GM21515 (cell line): ENCODE results near the gene NPPB.

ENCODE experiments used
- ATAC-seq: cut with Tn5 transposase; IDR thresholded peaks from one replicate; pipeline ENCODE4 v1.9.1; 2021; ENCODE audit not compliant: unreplicated experiment

Gene NPPB

DNA sequence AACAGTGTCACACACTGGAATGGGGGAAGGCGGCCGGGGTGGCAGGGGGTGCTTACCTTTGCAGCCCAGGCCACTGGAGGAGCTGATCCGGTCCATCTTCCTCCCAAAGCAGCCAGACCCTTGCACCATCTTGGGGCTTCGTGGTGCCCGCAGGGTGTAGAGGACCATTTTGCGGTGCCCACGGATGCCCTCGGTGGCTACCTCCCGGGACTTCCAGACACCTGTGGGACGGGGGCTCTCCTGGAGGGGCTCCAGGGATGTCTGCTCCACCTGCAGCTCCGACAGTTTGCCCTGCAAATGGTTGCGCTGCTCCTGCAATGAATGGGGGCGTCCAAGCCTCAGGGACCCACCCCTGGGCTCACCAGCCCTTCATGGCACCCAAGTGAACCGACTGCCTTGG, 587 bp downstream of the NPPB start:
- ATAC-seq, result no peak

DNA sequence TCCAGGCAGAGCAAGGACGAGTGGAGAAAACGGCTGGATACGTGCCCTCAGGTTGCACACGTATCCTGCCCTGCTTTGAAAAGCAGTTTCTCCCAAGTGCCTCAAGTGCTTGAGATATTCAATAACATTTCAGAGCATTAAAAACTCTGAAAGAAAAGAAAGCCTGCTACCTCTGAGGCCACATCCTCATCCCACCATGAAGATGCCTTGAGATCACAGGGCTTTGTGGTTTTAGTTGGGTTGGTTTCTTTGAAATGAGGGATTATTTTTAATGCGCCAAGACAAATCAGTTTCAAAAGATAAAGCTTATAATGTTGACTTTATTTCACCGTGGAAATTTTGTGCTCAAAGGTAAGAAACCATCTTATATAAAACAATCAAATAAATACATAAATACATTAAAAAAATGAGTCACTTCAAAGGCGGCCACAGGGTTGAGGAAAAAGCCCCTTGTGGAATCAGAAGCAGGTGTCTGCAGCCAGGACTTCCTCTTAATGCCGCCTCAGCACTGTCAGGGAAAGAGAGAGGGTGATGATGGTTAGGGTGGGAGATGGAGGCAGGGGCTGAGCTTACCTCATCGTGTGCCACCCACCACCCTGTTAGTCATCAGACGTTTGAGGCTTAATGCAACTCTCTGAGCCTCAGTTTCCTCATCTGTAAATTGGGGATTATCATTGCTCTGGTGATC, 1.4 kb downstream of the NPPB start:
- no peak for ATAC-seq

DNA sequence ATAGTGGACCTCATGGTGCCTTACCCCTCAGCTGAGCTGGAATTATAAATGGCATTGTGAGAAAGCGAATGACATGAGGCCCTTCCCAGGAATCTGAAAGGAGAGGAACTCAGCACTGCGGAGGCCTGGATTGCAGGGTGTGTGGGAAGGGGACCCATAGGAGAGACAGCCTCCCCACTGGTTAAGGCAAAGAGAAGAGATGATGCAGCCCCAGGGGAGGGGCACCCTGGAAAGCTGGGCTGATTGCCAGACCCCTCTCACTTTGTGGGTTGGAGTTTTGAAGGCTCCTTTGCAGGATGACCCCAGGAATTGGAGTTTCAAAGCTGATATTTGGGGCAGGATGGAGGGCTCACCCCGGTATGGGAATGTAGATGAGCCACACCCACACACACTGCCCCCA, 2.0 kb downstream of the NPPB start:
- no peak for ATAC-seq

DNA sequence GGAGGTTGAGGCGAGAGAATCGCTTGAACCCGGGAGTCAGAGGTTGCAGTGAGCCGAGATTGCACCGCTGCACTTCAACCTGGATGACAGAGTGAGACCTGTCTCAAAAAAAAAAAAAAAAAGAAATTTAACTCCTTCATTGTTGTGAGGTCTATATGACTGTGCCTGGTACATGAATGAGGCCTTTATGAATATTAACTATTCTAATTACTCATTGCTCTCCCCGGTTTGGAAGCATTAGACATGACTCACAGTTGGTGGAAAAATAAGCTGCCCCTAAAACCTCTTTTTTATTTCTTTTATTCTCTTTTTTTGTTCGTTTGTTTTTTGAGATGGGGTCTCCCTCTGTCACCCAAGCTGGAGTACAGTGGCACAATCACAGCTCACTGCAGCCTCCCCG, 3.3 kb downstream of the NPPB start:
- ATAC-seq, result no peak

DNA sequence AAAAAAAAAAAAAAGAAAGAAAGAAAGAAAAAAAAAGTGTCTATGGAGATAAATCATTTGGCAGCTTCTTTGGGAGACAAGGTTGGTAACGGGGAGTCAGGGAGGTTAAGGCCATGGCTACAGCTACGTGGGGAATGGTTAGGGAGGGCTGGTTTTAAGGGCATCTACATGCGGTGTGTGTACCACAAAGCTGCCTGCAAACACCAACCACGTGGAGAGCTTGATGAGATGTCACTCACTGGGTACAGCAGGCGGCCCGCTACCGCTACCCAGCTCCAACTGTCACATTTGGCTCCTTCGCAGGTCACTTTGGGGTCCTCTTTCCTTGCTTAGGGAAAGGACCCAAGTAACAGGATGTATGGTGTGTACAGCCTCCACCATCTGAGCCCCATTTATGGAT, 4.2 kb downstream of the NPPB start:
- ATAC-seq, result no peak

DNA sequence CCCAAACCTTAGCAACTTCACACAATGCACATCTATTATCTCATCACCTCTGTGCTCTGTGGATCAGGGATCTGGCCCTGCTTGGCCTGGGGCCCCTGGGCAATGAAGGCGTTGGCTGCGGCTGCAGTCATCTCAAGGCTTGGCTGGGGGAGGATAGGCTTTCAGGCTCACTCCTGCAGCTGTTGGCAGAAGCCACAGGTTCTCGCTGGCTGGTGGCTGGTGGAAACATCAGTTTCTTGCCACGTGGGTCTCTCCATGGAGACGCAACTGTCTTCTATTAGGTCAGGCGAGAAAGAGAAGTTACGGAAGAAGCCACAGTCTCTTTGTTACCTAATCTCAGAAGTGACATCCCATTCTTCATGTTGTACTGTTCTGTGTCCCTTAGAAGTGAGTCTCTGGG, 7.6 kb downstream of the NPPB start:
- ATAC-seq, result no peak

DNA sequence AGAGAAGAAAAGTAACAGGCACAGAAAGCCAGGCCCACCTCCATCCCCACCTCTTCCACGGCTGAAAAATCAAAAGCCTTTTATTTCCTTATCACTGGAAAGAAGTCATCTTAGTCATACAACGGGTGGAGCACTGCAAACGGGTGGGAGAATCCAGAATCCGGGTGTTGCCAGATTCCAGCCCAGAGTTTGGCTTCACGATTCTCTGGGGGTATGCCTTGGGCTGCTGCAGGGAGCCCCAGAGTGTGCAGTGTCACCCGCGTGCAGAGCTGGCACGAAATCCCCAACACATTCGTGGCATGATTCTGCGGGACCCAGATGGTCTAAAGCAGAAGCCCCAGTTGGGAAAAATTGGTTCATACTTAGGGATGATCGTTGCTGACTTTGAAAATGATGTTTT, 8.6 kb downstream of the NPPB start:
- no peak for ATAC-seq

DNA sequence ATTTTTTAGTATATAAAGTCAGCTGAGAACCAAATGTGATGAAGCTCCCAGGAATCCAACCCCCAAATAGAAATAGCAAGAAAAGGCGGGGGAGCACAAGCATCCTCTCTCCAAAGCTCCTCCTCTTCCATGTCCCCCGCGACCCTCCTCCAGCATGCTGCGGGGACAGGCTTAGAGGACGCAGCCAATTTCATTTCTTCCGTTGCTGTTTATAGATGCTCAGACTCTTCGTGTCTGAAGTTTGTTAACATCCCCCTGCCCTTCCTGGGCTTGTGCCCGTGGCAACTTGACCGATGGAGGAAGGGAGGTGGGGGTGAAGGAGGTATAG, 10.4 kb downstream of the NPPB start:
- no peak for ATAC-seq

DNA sequence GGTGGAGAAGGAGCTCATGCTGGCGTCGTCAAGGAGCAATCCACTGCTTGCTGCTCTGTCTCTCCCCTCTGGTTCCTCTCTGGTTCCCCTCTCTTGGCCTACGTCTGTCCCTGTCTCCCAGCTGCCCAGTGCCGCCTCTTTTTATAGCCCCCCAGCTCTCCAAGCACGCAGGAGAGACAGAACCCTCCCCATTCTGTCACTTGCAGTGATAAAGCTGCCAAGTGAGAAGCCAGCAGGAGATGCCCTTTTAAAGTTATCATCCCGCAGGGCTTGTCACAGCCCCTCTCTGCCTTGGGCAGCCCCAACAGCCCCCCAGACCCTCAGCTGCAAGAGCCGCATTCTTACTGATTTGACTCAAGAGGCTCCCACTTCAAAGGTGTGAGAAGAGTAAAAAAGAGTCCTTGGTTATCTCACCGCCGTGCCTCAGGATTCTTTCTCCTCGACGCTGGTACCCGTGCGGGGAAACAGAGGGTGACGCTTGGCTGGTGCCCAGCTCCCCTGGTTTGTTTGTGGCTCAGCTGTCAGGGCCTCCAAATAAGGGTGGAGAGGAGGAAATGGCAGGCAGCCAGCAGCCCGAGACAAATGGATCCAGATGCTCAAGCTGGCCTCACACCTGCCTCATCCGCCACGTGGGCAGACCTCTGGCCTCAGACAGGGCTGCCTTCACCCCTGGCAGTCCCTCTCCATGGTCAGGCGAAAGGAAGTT, 10.9 kb downstream of the NPPB start, which contains the start of gene NPPA:
Gene NPPA, minus strand, starts transcription at position 117 of the 706 bp plus-strand sequence. Its CDS starts 99 bp downstream, at position 18.
- ATAC-seq, result no peak

DNA sequence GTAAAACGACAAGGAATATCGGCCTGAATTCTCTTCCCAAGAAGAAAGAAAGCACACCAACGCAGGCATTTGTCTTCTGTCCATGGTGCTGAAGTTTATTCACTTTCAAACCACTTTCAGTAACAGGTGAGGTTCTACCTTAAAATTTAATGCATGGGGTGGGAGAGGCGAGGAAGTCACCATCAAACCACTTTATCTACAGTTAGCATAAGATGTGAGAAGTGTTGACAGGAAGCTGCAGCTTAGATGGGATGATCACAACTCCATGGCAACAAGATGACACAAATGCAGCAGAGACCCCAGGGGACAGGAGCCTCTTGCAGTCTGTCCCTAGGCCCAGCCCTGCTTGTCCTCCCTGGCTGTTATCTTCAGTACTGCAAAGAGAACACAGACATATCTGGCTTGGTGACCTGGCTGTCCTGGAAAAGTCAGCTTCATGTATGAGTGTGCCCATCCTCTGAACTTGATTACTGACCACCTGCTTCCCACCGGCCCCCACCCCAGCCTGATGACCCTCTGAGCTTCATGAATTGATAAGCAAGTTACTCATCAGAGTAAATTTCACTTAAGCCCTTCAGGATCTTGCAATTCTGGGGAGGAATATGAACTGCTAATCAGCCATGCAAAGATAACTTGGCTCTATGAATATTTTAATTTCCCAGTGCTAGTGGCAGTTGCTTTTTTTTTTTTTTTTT, 13.0 kb downstream of the NPPB start:
- ATAC-seq, result no peak

DNA sequence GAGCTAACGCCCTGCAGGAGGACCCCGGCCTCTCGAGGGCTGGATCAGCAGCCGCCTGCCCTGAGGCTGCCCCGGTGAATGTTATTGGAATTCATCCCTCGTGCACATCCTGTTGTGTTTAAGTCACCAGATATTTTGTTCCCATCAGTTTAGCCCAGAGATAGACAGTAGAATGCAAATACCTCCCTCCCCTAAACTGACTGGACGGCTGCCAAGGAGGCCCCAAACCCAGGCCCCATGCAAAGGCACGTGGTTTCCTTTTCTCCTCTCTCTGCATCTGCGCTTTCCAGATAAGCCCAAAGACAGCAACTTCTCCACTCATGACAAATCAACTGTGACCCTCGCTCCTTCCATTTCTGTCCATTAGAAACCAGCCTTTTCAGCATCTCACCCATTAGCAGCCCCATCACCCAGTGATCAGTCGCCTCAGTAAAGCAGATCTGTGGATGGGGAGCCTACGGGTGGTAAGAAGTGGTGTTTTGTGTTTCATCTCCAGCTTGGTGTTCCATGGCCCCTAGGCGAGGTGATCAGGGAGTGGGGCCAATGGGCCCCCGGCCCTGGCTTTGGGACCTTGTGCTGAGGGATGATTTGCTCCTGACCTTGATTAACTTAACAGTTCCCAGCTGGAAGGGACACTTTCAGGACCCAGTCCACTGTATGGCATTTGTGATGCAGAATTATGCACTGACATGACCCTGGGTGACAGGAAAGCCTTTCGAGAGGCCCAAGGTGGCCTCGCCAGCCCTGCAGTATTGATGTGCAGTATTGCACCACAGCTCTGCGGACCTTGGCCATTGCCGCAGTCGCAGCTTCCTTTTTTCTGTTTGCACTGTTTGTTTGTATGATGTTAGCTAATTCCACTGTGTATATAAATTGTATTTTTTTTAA, 16.3 kb downstream of the NPPB start:
- no peak for ATAC-seq

DNA sequence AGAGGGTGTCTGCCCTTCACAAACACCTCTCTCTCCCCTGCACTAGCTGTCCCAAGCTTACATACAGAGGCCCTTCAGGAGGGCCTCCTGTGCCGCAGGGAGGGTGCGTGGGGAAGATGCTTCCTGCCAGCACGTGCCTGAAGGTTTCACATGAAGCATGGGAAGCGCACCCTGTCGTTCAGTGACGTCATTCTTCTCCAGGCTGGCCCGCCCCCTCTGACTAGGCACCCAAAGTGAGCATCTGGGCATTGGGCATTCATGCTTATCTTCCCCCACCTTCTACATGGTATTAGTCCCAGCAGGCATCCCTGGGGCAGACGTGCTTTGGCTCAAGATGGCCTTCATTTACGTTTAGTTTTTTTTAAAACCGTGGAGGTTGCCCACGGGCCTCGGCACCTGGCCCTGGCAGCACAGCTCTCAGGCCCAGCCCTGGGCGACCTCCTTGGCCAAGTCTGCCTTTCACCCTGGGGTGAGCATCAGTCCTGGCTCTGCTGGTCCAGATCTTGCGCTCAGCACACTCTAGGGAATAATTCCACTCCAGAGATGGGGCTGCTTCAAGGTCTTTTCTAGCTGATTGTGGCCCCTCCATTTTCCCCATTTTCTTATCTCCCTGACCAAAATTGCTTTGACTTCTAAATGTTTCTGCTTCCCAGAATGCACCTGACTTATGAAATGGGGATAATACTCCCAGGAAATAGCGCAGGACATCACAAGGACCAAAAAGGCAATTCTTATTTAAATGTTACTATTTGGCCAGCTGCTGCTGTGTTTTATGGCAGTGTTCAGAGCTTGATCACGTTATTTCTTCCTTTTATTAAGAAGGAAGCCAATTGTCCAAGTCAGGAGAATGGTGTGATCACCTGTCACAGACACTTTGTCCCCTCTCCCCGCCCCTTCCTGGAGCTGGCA, 17.2 kb downstream of the NPPB start:
- no peak for ATAC-seq

DNA sequence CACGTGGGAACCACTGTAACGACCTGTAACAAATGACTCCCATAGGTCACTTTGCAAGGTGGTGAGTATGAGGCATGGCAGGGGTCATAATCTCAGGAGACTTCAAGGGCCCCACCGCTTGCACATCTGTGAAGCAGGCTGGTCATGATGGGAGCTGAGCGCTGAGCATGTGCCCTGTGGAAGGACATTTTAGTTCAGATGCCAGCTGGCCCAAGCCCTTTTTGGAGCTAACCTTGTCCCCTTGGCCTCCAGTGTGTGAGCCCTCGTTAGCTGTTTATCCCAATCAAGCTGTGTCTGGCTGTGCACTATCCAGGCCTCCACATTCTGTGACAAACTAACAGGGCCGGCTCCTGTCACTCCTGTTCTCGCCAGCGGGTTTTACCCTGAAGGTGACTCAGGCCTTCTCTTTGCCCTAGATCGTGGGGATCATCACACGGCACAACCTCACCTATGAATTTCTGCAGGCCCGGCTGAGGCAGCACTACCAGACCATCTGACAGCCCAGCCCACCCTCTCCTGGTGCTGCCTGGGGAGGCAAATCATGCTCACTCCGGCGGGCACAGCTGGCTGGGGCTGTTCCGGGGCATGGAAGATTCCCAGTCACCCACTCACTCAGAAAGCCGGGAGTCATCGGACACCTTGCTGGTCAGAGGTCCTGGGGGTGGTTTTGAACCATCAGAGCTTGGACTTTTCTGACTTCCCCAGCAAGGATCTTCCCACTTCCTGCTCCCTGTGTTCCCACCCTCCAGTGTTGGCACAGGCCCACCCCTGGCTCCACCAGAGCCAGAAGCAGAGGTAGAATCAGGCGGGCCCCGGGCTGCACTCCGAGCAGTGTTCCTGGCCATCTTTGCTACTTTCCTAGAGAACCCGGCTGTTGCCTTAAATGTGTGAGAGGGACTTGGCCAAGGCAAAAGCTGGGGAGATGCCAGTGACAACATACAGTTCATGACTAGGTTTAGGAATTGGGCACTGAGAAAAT, 18.7 kb downstream of the NPPB start:
- ATAC-seq, result no peak

DNA sequence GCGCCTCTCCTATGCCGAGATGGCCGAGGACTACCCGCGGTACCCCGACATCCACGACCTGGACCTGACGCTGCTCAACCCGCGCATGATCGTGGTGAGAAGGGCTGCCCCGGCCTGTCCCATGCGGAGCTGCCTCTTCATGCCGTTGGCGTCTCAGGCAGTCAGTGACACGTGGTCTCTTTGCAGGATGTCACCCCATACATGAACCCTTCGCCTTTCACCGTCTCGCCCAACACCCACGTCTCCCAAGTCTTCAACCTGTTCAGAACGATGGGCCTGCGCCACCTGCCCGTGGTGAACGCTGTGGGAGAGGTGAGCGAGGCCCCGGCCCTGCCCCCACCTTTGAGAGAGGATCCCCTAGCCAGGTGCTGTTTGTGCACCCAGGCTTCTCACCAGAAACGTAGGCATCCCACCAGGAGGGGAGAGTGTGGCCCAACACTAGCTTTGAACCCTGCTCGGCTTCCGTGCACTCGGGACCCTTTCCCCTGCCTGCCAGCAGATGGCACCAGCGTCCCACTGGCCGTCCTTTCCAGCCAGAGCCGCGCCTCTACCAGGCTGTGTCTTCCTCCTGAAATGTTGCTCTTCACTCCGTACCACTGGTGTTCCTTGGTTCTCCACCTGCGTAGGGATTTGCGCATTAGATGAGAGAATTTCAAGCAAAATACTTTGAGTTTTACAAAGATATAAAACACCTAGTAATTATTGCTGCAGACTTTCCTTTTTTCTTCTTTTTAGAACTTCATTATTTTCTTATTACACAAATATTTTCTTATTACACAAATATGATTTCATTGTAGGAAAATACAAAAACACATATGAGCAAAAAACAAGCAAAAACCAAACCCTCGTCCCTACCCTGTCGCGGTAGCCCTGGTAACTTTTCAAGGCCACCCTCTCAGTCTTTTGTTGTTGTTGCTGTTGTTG, 20.1 kb downstream of the NPPB start:
- ATAC-seq, result no peak

DNA sequence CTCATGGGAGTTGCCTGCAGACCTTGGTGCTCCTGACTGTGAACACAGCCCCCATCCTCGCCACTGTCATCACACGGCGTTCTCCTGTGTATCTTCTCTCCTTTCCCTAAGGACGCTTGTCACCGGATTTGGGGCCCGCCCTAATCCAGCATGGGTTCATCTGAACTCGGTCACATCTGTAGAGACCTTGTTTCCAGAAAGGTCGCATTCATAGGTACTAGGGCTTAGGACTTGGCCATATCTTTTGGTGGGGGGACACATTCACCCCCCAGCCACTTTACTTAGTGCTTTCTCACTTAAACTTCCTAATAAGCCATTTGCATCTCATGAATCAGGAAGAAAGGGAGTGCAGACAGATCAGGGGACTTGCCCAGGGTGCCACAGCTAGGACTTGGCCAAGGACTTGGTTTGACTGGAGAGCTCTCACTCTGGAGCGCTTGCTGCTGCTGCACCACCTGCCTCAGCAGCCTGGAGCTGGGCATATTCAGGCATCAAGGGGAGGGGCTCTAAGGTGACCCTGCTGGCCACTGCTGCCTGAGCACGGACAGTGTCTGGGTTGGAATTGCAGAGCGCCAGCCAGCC, 20.9 kb downstream of the NPPB start:
- ATAC-seq, result no peak

DNA sequence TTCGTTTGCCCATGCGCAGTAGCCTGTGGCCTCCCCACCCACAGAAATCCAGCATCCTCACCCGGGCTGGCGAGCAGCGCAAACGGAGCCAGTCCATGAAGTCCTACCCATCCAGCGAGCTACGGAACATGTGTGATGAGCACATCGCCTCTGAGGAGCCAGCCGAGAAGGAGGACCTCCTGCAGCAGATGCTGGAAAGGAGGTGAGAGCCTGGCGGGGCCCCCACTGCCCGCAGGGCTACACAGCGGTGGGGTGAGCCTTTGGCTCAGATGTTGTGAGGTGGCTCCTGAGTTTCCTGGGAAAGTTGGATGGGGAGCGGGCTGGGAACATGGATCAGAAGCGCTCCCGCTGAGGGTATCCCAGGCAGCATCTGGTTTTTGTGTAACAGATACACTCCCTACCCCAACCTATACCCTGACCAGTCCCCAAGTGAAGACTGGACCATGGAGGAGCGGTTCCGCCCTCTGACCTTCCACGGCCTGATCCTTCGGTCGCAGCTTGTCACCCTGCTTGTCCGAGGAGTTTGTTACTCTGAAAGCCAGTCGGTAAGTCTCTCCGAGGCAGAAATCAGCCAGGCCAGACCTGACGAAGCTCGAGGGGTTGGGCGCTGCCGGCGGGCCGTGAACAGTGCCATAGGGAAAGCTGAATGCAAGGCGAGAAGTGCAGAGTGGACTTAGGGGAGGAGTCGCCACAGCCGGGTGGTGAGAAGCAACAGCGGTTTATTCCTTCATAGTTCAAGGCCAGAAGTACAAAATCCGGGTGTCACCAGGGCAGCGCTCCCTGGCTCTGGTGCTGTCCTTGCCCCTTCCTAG, 21.6 kb downstream of the NPPB start:
- ATAC-seq, result no peak
